IPS DF 6.9 (cell line): Measurements from ENCODE around the gene USO1.
"Not testable (repeated sequence)": the region's sequence is repeated elsewhere in the genome, so short reads cannot be mapped to it uniquely, and the experiment has no call there.

Source experiments
- DNase-seq: peaks from one replicate; pipeline ENCODE4 v3.0.0-alpha.2; 2013; ENCODE audit warnings: low read depth, low spot score
- H3K27ac ChIP-seq: one replicate; pipeline ENCODE4 v1.5.1; 2013; ENCODE audit warnings: low read length, control low read depth
- H3K27me3 ChIP-seq: 2 replicates; pipeline ENCODE4 v1.6.1; 2013; ENCODE audit warnings: mild to moderate bottlenecking, low read length; ENCODE audit not compliant: control insufficient read depth, insufficient read depth
- H3K36me3 ChIP-seq: 2 replicates; pipeline ENCODE4 v1.6.1; 2013; ENCODE audit warnings: low read length; ENCODE audit not compliant: control insufficient read depth, insufficient read depth
- H3K4me1 ChIP-seq: 2 replicates; pipeline ENCODE4 v1.6.1; 2013; ENCODE audit warnings: low read length; ENCODE audit not compliant: control insufficient read depth, insufficient read depth
- H3K4me3 ChIP-seq: 2 replicates; pipeline ENCODE4 v1.5.1; 2013; ENCODE audit warnings: mild to moderate bottlenecking, low read length
- H3K9me3 ChIP-seq: 2 replicates; pipeline ENCODE4 v1.6.1; 2013; ENCODE audit warnings: low read length, inconsistent platforms; ENCODE audit not compliant: control insufficient read depth, insufficient read depth
- WGBS: extraction: QIAGEN DNeasy Blood & Tissue Kit; methylation state at CpG from one replicate; pipeline ENCODE4 v1.1.7; 2013; ENCODE audit warnings: mixed read lengths, missing lambda C conversion rate; ENCODE audit not compliant: insufficient read length, insufficient coverage; 5-methylcytosine and 5-hydroxymethylcytosine counted together

The USO1 gene

GRCh38 chr4:75834772-75835154 is 110.4 kb downstream of the USO1 start:
- no CpG with 5 or more reads among the region's 2 CpGs for WGBS
- H3K27me3 ChIP-seq = no peaks in the 10 kb centered on the region
- H3K4me3 ChIP-seq = no peak overlapping the region
- no peak for DNase-seq
- H3K4me1 ChIP-seq = no peaks in the 10 kb centered on the region; the same call in 1 of the 2 replicates
- no peak overlapping the region for H3K27ac ChIP-seq
- H3K36me3 ChIP-seq = no peaks in the 10 kb centered on the region
- no peaks in the 10 kb centered on the region for H3K9me3 ChIP-seq

- Histone ChIP-seq H3K9me3 (no peaks in the 10 kb centered on the region), H3K36me3 (no peaks in the 10 kb centered on the region), H3K4me1 (no peaks in the 10 kb centered on the region; the same call in 1 of the 2 replicates), H3K27me3 (no peaks in the 10 kb centered on the region), H3K27ac (no peak overlapping the region), H3K4me3 (no peak overlapping the region)
- DNase-seq = no peak
- WGBS = no CpG with 5 or more reads among the region's 8 CpGs
Observed at GRCh38 chr4:75841641-75842520, 117.5 kb downstream of the USO1 start.

GRCh38 chr4:75843596-75843995 is 119.2 kb downstream of the USO1 start:
- Histone ChIP-seq H3K4me1 (no peaks in the 10 kb centered on the region; the same call in 1 of the 2 replicates), H3K36me3 (no peaks in the 10 kb centered on the region), H3K27ac (no peak overlapping the region), H3K27me3 (no peaks in the 10 kb centered on the region), H3K9me3 (no peaks in the 10 kb centered on the region), H3K4me3 (no peak overlapping the region)
- WGBS = no CpG with 5 or more reads among the region's 4 CpGs
- DNase-seq = no peak

- Histone ChIP-seq H3K27me3 (no peaks in the 10 kb centered on the region), H3K36me3 (no peaks in the 10 kb centered on the region), H3K27ac (no peak overlapping the region), H3K4me1 (no peaks in the 10 kb centered on the region; the same call in 1 of the 2 replicates), H3K9me3 (no peaks in the 10 kb centered on the region), H3K4me3 (no peak overlapping the region)
- no CpG with 5 or more reads among the region's 3 CpGs for WGBS
- DNase-seq = no peak
Observed at GRCh38 chr4:75844151-75844662, 119.8 kb downstream of the USO1 start.

- DNase-seq = no peak
- no CpG with 5 or more reads among the region's 2 CpGs for WGBS
- Histone ChIP-seq H3K9me3 (no peaks in the 10 kb centered on the region), H3K4me1 (no peaks in the 10 kb centered on the region), H3K27me3 (no peaks in the 10 kb centered on the region), H3K36me3 (no peaks in the 10 kb centered on the region), H3K4me3 (no peak overlapping the region), H3K27ac (no peak overlapping the region)
Observed at GRCh38 chr4:75845992-75846391, 121.6 kb downstream of the USO1 start.

GRCh38 chr4:75848171-75848760 is 123.9 kb downstream of the USO1 start:
- DNase-seq = peak; percentile 89
- no CpG with 5 or more reads among the region's 14 CpGs for WGBS
- H3K27ac ChIP-seq, H3K36me3 ChIP-seq, H3K4me3 ChIP-seq, H3K27me3 ChIP-seq, H3K4me1 ChIP-seq, H3K9me3 ChIP-seq: not testable (repeated sequence)

GRCh38 chr4:75848891-75849290 is 124.5 kb downstream of the USO1 start:
- no peak overlapping the region for H3K27ac ChIP-seq
- no peak for DNase-seq
- no CpG with 5 or more reads among the region's 4 CpGs for WGBS

GRCh38 chr4:75849461-75849860 is 125.1 kb downstream of the USO1 start:
- Histone ChIP-seq H3K27ac (no peak overlapping the region), H3K4me3 (no peak overlapping the region), H3K9me3 (no peaks in the 10 kb centered on the region), H3K4me1 (peaks cover 1% of the 10 kb centered on the region; the same call in 1 of the 2 replicates), H3K27me3 (no peaks in the 10 kb centered on the region), H3K36me3 (no peaks in the 10 kb centered on the region)
- DNase-seq = no peak
- no CpG with 5 or more reads among the region's 6 CpGs for WGBS

More at GRCh38 chr4:75848891-75849290, 124.5 kb downstream of the USO1 start:
- no peaks in the 10 kb centered on the region for H3K36me3 ChIP-seq
- no peaks in the 10 kb centered on the region for H3K9me3 ChIP-seq
- no peak overlapping the region for H3K4me3 ChIP-seq
- no peaks in the 10 kb centered on the region for H3K27me3 ChIP-seq
- H3K4me1 ChIP-seq = peaks cover under 1% of the 10 kb centered on the region; the same call in 1 of the 2 replicates

GRCh38 chr4:75858721-75859120 is 134.3 kb downstream of the USO1 start:
- no peak for DNase-seq
- no CpG with 5 or more reads among the region's 1 CpG for WGBS
- H3K36me3 ChIP-seq = no peaks in the 10 kb centered on the region
- no peak overlapping the region for H3K27ac ChIP-seq
- no peak overlapping the region for H3K4me3 ChIP-seq
- H3K9me3 ChIP-seq = no peaks in the 10 kb centered on the region
- no peaks in the 10 kb centered on the region for H3K27me3 ChIP-seq
- 0 out of 2 replicates have a peak, but pooled peaks cover 1% of the 10 kb centered on the region for H3K4me1 ChIP-seq

- H3K27ac ChIP-seq = no peak overlapping the region
- WGBS = no CpG with 5 or more reads among the region's 5 CpGs
Observed at GRCh38 chr4:75860606-75861005, 136.2 kb downstream of the USO1 start.

More at GRCh38 chr4:75860606-75861005, 136.2 kb downstream of the USO1 start:
- H3K4me3 ChIP-seq = no peak overlapping the region
- no peaks in the 10 kb centered on the region for H3K27me3 ChIP-seq
- H3K4me1 ChIP-seq = no peaks in the 10 kb centered on the region
- no peaks in the 10 kb centered on the region for H3K9me3 ChIP-seq
- no peak for DNase-seq
- no peaks in the 10 kb centered on the region for H3K36me3 ChIP-seq
